Stimulated activated CD8-positive, alpha-beta memory T cell treated with anti-CD3 and anti-CD28 coated beads, Interleukin-7, amount 100 ng/mL, for 4 hours (primary cell): ENCODE measurements around the gene ZNF821.
"Not testable (repeated sequence)": the region's sequence is repeated elsewhere in the genome, so short reads cannot be mapped to it uniquely, and the experiment has no call there.

Source experiments
- DNase-seq, 2 donors: peaks; one replicate each; pipeline ENCODE4 v3.0.0-alpha.2; 2020; ENCODE audit warnings: low read depth in 2 of 2

Gene ZNF821

DNA sequence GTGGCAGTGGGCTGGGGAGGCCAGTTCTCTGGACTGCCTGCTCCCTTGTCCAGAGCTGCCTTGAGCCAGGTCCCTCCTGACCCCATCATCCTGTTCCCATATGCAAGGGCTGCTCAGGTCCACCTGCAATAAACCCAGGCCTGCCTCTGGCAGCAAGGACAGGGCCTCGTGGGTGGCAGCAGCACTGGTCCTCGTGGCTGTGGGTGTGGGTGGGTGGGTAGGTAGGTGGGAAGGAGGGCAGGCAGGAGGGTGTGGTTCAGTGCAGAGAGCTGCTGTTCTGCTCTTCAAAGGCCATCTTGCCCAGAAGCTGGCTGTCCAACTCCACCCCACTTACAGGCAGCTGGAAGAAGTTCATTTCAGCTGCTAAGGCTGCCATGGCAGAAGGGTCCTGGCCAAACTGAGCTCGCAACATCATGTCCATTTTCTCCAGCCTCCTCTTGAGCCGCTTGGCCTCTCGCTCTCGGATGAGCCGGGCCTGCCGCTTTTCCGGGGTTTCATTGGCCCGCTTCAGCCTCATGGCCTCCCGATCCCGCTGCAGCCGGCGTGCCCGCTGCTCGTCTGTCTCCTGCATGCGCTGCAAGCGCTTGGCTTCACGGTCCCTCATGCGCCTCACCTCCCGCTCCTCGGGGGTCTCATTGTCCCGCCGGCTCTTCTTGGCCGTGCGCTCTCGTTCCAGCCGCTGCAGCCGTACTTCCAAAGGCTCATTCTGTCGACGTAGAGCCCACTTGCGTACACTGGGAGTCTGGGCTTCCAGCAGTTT lies 24.0 kb downstream of the ZNF821 start:
- DNase-seq: no peak

GRCh38 chr16:71855937-71856662 lies 27.9 kb downstream of the ZNF821 start:
- DNase-seq: peak in 1 of 2 donors; percentile 10

GRCh38 chr16:71854369-71854948 lies 29.5 kb downstream of the ZNF821 start:
- DNase-seq: no peak

DNA sequence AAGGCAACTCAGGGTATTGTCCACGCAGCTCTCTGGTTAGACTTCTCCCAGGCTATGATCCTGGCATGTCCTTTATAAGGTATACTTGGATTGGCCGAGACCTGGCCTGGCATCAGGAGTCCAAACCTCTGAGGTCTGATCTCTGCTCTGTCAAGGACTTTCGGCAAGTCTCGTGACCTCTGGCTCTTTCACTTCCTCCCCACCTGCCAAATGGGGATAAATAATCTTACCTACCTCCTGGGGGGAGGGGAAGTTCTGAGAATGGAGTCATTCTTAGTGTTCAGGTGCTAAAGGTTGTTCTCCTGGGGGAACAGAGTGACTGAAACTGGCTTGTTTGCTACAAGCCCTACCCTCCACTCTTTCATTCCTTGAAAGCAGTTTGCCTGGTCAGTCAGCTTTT lies 30.6 kb downstream of the ZNF821 start:
- no peak for DNase-seq

DNA sequence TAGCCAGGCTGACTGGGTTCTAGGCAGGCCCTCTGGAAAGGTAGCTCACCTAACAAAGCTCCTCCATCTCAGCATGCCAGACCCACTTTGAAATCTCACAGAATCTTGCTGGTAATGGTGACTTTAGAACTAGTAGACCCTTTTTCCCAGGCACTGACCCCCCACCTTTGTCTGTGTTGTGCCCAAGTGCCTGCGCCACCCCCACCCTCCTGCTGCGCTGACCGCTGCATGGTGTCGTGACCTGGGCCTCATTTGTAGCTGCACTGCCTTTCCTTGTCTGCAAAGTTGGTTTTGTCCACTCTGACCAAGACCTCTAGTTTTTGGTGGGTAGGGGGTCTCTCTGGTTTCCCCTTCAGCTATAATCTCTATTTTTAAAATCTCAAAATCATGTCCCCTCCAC lies 31.4 kb downstream of the ZNF821 start:
- DNase-seq: no peak

DNA sequence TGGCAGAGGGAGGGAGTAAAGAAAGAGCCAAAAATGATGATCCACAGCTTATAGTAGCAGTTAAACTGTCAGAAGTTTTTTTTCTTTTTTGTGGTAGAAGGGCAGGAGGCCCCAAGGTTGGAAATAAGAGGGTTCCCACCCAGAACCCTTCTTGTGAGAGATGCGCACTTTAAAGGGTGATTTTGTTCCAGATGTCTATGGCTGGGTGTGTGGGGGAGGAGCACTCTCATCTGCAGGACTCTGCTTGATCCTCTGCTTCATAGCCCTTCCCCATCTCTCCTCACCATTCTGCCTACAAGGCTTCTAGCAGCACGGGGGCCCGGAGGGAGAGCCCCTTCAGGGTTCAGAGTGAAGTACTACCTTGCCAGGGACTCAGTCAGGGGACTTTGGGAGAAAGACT lies 31.8 kb downstream of the ZNF821 start:
- no peak for DNase-seq

DNA sequence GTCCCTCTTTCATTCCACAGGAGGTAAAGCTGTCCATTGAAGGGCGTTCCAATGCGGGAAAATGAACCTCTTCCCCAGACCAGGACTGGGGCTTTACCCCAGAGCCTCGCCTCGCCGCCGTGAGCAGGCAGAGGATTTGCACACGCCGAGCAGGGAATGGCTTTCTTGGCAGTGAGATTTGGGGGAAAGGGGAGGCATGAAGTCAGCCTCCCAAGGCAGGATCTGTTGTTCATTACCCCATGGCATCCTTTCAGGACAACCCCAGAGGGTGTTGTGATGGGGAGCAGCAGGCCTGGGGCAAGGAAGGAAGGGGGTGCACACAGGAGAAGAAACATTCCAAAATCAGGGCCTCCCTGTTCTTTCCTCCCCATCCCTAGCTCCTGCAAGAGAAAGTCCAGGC lies 32.2 kb downstream of the ZNF821 start:
- DNase-seq: no peak

DNA sequence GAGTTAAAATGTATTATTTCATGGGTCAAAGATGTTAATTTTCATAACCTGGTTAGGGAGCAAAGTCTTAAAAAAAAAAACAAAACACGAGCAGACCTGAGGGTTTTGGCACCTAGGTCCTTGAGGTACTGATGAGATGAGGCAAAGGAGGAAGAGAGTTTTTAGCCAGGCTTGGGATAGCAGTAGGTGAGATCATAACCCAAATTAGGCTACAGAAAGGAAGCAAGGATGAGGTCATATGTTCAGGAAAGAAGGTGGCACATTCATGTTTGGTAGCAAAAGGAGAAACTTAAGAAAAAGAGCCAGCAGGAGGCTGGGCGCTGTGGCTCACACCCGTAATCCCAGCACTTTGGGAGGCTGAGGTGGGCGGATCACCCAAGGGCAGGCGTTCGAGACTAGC lies 35.4 kb downstream of the ZNF821 start:
- DNase-seq: no peak

- no peak for DNase-seq
Observed at GRCh38 chr16:71847096-71847495, 36.9 kb downstream of the ZNF821 start.

DNA sequence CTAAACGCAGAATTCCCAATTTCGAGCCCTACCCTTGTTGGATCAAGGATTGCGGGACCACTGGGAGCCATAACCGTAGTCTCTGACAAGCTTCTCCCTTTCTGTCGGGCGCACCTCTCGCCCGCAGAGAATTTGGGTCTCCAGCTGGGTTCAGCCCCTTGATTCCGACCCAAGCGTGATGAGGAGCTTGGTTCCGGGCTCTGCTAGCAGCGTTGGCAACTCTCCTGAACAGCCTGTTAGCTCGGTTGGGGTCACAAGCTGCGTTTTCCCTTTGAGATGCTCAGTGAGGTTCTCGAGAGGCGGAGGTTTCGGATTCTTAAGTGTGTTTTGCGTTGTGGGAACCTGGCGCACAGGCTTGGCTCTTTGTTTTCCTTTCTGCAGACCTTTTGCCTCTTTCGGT lies 37.6 kb downstream of the ZNF821 start:
- DNase-seq: no peak

DNA sequence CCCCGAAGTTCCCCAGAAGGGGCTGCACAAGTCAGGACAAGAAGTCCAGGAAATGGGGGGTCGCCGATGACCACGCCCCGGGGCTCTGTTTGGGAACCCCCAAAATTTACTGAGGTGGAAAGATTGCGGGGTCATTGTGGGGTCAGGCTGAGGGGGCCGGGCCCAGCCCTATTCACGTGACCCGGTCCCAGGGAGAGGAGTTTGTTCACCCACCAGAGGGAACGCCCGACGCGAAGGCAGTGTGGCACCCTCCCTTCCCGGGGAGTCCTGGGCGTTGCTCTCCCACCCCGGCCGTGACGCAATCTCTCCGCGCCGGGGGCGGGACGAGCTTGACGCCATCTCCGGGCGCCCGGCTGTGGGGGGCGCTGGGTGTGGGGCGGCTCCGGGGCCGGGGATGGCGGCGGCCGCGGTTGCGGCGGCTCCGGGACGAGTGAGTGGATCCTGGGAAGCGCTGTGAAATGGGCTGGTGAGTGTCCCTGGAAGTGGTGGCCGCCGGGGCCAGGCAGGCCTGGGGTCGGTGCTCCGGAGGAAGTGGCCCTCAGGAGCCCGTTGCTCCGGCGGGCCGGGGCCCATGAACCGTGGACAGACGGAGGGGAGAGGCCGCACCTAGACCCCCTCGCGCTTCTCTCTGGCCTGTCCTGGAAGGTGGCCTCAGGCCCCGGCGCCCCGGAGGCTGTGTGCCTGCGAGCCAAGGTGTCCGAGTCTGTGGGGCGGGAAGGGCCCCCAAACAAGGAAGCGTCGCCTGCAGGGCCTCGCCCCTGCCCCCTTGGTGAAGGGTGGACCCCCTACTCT lies 38.1 kb downstream of the ZNF821 start, which contains the start of gene ATXN1L:
Gene ATXN1L, plus strand, starts transcription at position 338 of the 792 bp plus-strand sequence. CDS start 3,765 bp downstream, outside the sequence.
- peak; percentile 75 to 87 for DNase-seq

GRCh38 chr16:71843572-71843971 lies 40.4 kb downstream of the ZNF821 start:
- no peak for DNase-seq

DNA sequence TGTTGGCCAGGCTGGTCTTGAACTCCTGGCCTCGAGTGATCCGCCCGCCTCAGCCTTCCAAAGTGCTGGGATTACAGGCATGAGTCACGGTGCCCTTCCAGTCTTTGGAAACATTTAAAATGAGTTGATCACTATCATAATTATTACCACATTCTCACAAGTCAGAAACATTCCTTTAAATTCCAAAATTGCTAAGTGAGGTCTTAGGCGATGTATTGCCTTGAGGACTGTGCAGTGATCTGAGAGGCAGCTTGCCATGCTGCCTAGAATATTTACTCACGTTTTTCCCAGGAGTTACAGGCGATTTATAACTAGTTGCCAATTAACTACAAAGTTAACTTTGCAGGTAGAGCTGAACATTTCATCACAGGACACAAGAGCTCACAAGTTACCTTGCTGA lies 43.9 kb downstream of the ZNF821 start:
- no peak for DNase-seq

DNA sequence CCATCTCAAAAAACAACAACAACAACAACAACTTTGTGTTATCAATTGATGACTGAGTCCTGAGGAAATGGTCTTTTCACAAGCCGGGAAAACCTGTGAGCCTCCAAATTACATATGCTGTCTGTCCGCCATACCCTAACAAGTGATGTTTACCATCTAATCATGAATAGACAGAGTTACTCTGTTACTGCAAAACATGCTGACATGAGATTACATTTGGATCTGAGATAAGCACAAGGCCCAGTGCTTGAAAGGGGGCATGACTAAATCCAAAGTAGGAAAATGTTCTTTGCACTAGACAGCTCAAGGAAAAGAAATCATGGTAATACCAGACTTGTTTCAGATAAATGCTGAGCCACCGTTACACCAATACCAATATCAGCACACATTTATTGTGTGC lies 46.8 kb downstream of the ZNF821 start:
- DNase-seq: no peak

GRCh38 chr16:71834291-71834690 lies 49.7 kb downstream of the ZNF821 start:
- no peak for DNase-seq

DNA sequence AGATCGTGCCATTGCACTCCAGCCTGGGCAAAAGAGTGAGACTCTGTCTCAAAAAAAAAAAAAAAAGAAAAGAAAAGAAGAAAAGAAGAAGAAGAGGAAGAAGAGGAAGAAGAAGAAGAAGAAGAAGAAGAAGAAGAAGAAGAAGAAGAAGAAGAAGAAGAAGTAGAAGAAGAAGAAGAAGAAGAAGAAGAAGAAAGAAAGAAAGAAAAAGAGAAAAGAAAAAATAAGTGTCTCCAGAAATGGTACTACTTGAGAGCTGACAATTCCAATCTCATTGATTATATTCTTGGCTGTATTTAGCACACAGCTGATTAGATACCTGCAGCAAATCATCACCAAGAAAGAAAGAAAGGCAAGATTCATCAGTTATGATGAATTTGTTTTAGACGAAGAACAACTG lies 51.9 kb downstream of the ZNF821 start:
- DNase-seq: not testable (repeated sequence)

- DNase-seq: not testable (repeated sequence)
Observed at GRCh38 chr16:71831698-71832097, 52.3 kb downstream of the ZNF821 start.

DNA sequence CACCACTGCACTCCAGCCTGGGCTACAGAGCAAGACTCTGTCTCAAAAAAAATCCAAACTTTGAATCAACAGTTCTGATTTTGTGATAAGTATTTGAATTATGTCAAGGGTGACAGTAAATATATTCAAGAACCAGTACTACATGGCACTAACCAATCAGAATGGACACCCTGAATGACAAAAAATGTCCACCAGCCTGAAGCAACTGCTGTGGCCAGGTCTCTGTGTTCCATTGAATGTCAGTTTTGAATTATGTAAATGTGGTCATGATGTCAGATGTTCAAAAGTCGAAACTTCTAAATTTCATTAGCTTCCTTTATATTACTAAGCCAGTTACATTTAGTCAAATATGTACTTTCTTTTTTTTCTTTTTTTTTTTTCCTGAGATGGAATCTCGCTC lies 53.6 kb downstream of the ZNF821 start:
- DNase-seq: no peak

DNA sequence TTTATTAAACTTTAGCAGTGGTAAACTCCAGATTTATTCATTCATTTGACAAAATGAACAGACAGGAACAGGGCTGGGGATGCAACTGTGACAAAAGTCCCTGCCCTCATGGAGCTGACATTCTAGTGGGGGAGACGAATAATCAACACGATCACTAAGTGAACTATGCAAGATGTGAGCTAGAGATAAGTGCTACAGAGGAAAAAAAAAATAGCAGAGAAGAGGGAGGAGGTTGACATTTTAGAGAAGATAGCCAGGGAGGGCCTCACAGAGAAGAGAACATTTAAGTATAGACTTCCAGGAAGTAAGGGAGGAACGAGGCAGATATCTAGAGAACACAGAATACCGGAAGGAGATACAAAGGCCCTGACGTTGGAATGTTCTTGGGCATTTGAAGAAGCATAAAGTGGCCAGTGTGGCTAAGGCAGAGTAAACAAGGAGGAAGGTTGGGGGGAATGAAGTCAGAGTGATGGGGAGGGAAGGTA lies 57.4 kb downstream of the ZNF821 start:
- no peak for DNase-seq

DNA sequence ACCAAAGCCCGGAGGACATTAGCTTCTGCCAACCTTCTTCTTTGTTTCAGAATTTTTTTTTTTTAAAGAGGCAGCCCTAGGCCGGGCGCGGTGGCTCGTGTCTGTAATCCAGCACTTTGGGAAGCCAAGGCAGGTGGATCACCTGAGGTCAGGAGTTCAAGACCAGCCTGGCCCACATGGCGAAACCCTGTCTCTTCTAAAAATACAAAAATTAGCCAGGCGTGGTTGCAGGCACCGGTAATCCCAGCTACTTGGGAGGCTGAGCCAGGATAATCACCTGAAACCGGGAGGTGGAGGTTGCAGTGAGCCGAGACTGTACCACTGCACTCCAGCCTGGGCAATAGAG lies 66.9 kb downstream of the ZNF821 start:
- not testable (repeated sequence) for DNase-seq

DNA sequence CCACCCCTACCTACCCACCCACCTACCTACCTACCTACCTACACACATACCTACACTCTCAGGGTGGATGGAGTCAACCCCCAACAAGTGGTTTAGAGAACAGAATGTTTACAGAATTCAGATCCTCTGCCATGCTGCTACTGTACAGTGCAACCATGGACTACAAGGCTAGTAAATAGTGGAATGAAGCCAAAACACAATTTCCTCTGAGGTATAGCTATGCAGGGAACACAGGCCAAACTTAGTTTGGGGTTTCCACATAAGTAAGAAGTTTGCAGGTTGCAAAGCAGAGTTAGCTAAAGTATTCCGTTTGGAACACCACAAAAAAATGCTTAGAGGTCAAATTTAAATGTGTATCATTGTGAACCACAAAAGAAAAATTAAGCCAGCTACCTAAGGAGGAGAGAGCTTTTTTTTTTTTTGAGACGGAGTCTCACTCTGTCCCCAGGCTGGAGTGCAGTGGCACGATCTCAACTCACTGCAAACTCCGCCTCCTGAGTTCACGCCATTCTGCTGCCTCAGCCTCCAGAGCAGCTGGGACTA lies 72.7 kb downstream of the ZNF821 start:
- DNase-seq: no peak

- DNase-seq: not testable (repeated sequence)
Observed at GRCh38 chr16:71810155-71810530, 73.8 kb downstream of the ZNF821 start.
